AG09309 (cell line): ENCODE measurements around the gene TRPM3.

Experiments used
- DNase-seq: peaks from one replicate; pipeline ENCODE4 v3.0.0-alpha.2; 2010; ENCODE audit warnings: low read depth
- H3K4me3 ChIP-seq: 2 replicates; pipeline ENCODE4 v1.5.1; 2011; ENCODE audit warnings: mild to moderate bottlenecking, low read depth, low read length, moderate library complexity; ENCODE audit not compliant: control insufficient read depth
- TF ChIP-seq, protein P1 (sequence below): IDR thresholded peaks from 2 replicates; pipeline ENCODE4 v1.5.1; 2011; ENCODE audit warnings: mild to moderate bottlenecking, low read depth, low read length, inconsistent platforms; ENCODE audit not compliant: insufficient read depth, control insufficient read depth; ENCODE audit errors: missing control alignments

Gene TRPM3

DNA sequence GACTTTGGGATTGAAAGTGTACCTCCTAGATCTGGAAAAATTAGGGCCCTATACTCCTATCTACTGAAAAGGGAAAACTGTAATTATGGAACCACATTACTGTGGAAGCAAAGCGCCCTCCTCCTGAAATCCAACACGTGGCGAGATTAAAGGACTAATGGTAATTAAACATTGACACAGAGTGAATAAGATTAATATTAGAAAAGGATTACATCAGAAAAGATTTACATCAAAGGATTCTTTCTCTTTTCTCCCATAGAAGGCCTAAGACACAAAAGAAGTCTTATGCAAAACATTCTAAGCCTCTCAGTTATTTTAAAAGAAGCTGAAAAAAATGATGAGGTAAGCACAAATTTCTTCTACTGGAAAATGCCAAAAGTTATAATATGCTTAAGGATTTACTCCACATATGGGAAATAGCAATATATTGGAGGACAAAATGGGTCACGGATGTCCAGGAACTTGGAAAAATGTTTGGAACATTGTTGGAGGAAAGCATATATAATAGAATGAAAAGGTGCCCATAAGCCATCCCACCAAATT, 227.8 kb downstream of the TRPM3 start:
- TF ChIP-seq, protein P1, sequence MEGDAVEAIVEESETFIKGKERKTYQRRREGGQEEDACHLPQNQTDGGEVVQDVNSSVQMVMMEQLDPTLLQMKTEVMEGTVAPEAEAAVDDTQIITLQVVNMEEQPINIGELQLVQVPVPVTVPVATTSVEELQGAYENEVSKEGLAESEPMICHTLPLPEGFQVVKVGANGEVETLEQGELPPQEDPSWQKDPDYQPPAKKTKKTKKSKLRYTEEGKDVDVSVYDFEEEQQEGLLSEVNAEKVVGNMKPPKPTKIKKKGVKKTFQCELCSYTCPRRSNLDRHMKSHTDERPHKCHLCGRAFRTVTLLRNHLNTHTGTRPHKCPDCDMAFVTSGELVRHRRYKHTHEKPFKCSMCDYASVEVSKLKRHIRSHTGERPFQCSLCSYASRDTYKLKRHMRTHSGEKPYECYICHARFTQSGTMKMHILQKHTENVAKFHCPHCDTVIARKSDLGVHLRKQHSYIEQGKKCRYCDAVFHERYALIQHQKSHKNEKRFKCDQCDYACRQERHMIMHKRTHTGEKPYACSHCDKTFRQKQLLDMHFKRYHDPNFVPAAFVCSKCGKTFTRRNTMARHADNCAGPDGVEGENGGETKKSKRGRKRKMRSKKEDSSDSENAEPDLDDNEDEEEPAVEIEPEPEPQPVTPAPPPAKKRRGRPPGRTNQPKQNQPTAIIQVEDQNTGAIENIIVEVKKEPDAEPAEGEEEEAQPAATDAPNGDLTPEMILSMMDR = no peak
- no peak for DNase-seq
- H3K4me3 ChIP-seq = no peak overlapping the region

DNA sequence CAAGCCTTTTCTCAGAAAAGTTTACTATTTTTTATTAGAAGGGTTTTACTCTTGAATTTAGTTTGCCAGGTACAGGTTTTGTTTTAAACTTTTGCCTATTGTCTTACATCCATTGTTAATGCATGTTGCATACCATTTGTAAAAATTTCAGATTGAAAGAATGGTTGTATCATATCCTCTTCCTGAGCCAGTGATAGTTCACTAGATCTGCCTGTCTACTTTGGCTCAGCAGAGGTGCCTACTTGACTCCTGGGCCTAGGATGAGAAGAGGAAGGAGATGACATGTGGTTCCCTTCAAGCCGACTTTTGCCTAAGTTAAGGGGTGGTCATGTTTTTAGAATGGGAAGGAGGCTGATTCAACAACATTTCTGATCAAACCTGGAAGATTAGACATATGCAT, 232.9 kb downstream of the TRPM3 start:
- TF ChIP-seq, protein P1 = no peak
- no peak for DNase-seq
- H3K4me3 ChIP-seq = no peak overlapping the region

DNA sequence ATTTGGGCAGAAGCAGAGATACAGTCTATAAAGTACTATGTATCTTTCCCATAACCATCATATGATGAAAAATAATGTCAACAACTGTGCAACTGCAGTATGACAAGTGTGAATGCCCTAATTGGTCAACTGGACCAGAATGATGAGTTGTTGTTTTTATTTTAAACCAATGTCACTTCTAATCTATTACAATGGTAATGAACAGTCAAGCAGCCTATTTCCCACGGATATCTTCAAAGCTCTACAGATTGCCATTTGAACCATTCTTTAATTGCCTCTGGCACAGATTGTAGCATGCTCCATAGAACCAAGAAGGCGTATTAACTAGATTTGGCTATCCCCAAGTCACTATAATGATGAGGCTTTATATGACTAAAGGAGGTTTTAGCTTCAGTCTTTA, 233.6 kb downstream of the TRPM3 start:
- no peak for DNase-seq
- TF ChIP-seq, protein P1 = no peak
- H3K4me3 ChIP-seq = no peak overlapping the region

DNA sequence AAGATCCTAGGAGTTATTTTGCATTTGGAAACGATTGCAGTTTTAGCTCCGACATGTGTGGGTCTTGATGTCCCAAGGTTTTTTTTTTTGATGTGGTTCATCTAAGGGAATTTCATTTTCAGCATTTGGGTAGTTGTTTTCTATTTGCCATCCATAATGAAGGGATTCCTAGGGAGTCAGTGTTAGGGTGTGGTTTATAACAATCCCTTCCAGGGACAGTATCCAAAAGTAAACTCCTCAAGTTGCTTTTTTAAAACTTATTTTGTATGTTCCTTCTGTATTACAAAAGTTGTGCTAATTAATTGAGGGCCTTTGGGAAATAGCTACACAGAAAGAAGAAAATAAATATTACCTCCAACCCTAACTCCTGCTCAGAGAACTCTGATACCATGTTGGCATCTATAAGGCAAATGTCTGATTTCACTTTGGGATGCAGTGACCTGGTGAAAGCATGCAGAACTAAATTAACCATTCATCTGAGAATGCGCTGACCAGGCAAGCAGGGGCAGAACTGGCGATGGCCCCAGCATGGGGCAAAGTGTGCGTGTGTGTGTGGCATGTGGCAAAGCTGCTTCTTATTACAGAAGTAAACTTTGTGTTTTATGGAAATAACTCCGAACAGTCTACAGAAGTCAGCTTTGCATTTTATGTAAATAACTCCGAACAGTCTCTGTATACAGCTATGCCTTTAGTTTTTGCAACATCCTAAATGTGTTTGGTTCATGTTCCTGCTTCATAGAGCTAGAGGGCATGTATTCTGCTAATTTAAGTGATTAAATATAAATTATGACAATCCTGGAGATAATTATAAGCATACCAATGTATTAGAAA, 237.2 kb downstream of the TRPM3 start:
- no peak for DNase-seq
- H3K4me3 ChIP-seq = no peak overlapping the region
- TF ChIP-seq, protein P1 = no peak

DNA sequence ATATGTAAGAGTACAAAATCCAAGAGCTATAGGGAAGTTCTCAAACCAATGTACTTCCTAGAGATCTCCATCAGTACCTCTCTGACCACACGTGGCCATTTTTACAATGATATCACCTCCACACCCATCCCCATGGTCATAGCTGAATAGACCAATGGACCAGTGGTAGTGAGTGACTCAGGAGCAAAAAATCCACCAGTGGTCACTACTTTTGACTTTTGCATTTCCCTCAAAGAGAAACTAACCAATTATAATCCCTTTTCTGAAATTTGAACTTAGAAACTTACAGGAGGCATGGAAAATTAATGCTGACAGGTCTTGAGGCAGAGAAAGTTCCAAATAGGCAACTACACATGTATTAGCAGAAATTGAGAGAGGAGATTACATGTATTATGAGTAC, 238.4 kb downstream of the TRPM3 start:
- TF ChIP-seq, protein P1 = no peak
- no peak for DNase-seq
- no peak overlapping the region for H3K4me3 ChIP-seq

DNA sequence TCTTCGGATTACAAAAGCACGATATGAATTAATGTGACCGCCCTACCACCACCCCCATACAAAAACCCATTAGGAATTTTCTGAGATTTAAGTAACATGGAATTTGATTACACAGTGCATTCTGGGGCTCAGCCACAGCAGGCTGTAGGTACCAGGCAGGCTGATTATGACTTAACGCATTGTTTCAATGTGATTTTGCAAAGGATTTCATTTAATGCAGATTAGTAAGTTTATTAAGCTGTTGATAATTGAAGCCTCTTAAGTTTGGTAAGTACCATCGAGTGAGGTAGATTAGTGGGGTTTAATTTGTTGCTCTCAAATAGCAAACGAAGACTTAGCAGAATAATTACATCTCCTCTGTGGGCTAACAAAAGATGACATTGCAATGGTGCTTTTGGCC, 240.1 kb downstream of the TRPM3 start:
- no peak for DNase-seq
- H3K4me3 ChIP-seq = no peak overlapping the region
- TF ChIP-seq, protein P1 = no peak
